Fibroblast of skin of scalp (primary cell): ENCODE data around the gene TMEM18. TPM values are rescaled to one million over a fixed set of nuclear protein-coding genes. Genes with fewer than 3 reads are reported as not detected.
"Not testable (repeated sequence)": the region's sequence is repeated elsewhere in the genome, so short reads cannot be mapped to it uniquely, and the experiment has no call there.

Experiments
- DNase-seq: peaks from one replicate; pipeline ENCODE4 v3.0.0-alpha.2; 2013
- polyA plus RNA-seq, 2 experiments: library from polyadenylated mRNA; unstranded; fragments of 120-200 nt; gene quantifications; one replicate each; pipeline ENCODE4 v1.2.1, GENCODE V29; 2013; ENCODE audit not compliant: insufficient read length in 2 of 2

The TMEM18 gene
- polyA plus RNA-seq (2013, experiment 1 of 2; ENCODE audit: insufficient read length), result 41.0 TPM
- polyA plus RNA-seq (2013, experiment 2 of 2; ENCODE audit: insufficient read length), result 41.1 TPM

- peak; percentile 99 for DNase-seq
Measured at GRCh38 chr2:677056-677958, at the start of gene TMEM18. Gene TMEM18 (minus strand): TSS chr2:677406. CDS start chr2:677345, 61 bp downstream.

- no peak for DNase-seq
Measured at GRCh38 chr2:726169-726568, 49.0 kb upstream of the TMEM18 start.

- no peak for DNase-seq
Measured at GRCh38 chr2:725468-725867, 48.3 kb upstream of the TMEM18 start.

- DNase-seq, result no peak
Measured at GRCh38 chr2:723761-724160, 46.6 kb upstream of the TMEM18 start.

GRCh38 chr2:720842-721241 lies 43.6 kb upstream of the TMEM18 start:
- no peak for DNase-seq

GRCh38 chr2:719734-720133 lies 42.5 kb upstream of the TMEM18 start:
- no peak for DNase-seq

- no peak for DNase-seq
Measured at GRCh38 chr2:719191-719590, 42.0 kb upstream of the TMEM18 start.

- no peak for DNase-seq
Measured at GRCh38 chr2:717661-718060, 40.5 kb upstream of the TMEM18 start.

GRCh38 chr2:715854-716560 lies 38.8 kb upstream of the TMEM18 start:
- peak; percentile 16 for DNase-seq

GRCh38 chr2:715038-715437 lies 37.8 kb upstream of the TMEM18 start:
- no peak for DNase-seq

- peak; percentile 59 for DNase-seq
Measured at GRCh38 chr2:714005-714741, 37.0 kb upstream of the TMEM18 start.

GRCh38 chr2:710867-711665 lies 33.9 kb upstream of the TMEM18 start:
- DNase-seq, result no peak

GRCh38 chr2:709138-709765 lies 32.0 kb upstream of the TMEM18 start:
- no peak for DNase-seq

GRCh38 chr2:708667-709066 lies 31.5 kb upstream of the TMEM18 start:
- no peak for DNase-seq

GRCh38 chr2:705971-706511 lies 28.8 kb upstream of the TMEM18 start:
- DNase-seq, result no peak

- not testable (repeated sequence) for DNase-seq
Measured at GRCh38 chr2:702765-703164, 25.6 kb upstream of the TMEM18 start.

GRCh38 chr2:696999-697627 lies 19.9 kb upstream of the TMEM18 start:
- DNase-seq, result no peak

- no peak for DNase-seq
Measured at GRCh38 chr2:696463-696862, 19.3 kb upstream of the TMEM18 start.

- DNase-seq, result no peak
Measured at GRCh38 chr2:694906-695510, 17.8 kb upstream of the TMEM18 start.

GRCh38 chr2:694174-694573 lies 17.0 kb upstream of the TMEM18 start:
- DNase-seq, result peak; percentile 43
